ENCODE measurements around the gene TMPRSS12. TPM values are rescaled to one million over a fixed set of nuclear protein-coding genes. Genes with fewer than 3 reads are reported as not detected.
"Not testable (repeated sequence)": the region's sequence is repeated elsewhere in the genome, so short reads cannot be mapped to it uniquely, and the experiment has no call there.

The TMPRSS12 gene
- total RNA-seq, 1 experiment from 2014 or later: not detected

DNA sequence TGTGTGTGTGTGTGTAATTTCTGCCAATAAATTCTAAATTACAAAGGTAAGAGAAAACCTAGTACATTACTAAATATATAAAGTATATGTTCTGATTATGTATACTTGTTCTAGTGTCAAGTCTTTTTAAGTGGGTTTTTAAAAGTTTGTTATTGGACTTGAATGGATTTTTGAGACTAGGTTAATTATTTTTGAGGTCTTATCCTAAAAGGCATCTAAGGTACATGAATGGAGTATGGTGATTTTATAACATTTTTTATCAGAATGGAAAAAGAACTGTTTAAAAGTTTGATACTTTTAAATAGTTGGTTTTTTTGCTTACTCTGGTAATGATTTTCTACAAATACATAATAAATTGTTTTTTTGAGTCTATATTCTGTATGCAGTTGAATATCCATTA is 22.5 kb upstream of the TMPRSS12 start:
- DNase-seq: no peak
- TF ChIP-seq, protein P1, sequence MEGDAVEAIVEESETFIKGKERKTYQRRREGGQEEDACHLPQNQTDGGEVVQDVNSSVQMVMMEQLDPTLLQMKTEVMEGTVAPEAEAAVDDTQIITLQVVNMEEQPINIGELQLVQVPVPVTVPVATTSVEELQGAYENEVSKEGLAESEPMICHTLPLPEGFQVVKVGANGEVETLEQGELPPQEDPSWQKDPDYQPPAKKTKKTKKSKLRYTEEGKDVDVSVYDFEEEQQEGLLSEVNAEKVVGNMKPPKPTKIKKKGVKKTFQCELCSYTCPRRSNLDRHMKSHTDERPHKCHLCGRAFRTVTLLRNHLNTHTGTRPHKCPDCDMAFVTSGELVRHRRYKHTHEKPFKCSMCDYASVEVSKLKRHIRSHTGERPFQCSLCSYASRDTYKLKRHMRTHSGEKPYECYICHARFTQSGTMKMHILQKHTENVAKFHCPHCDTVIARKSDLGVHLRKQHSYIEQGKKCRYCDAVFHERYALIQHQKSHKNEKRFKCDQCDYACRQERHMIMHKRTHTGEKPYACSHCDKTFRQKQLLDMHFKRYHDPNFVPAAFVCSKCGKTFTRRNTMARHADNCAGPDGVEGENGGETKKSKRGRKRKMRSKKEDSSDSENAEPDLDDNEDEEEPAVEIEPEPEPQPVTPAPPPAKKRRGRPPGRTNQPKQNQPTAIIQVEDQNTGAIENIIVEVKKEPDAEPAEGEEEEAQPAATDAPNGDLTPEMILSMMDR (IDR thresholded peaks at IDR 0.05; ENCODE audit: unreplicated experiment): no peak
- intact Hi-C loops (cut with micrococcal nuclease; ENCODE audit: unreplicated experiment): no loop called here
- Mint-ChIP-seq H3K27me3 (ENCODE audit: unreplicated experiment) (no peaks in the 10 kb centered on the region), H3K9me3 (ENCODE audit: low read depth, unreplicated experiment) (no peaks in the 10 kb centered on the region), H3K36me3 (ENCODE audit: insufficient read depth, unreplicated experiment) (peaks cover 10% of the 10 kb centered on the region), H3K4me3 (ENCODE audit: low read depth, unreplicated experiment) (no peak overlapping the region), H3K27ac (ENCODE audit: unreplicated experiment) (no peak overlapping the region), H3K4me1 (ENCODE audit: low read depth, unreplicated experiment) (no peaks in the 10 kb centered on the region)
- CTCF ChIA-PET: no interaction called here
- no TSS peak for BruUV-seq (replicated peaks)

DNA sequence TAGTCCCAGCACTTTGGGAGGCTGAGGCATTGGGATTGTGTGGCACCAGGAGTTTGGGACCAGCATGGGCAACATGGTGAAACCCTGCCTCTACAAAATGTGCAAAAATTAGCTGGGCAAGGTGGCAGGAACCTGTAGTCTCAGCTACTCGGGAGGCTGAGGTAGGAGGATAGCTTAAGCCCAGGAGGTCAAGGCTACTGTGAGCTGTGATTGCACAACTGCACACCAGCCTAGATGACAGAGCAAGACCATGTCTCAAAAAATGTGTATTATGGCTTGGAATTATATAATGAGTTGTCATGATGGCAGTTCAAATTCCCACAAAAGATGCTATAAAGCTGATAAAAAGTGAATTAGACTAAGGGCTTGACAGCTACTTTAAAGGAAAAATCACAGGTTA is 20.6 kb upstream of the TMPRSS12 start:
- Mint-ChIP-seq H3K4me3 (ENCODE audit: low read depth, unreplicated experiment) (no peak overlapping the region), H3K27me3 (ENCODE audit: unreplicated experiment) (no peaks in the 10 kb centered on the region), H3K27ac (ENCODE audit: unreplicated experiment) (no peak overlapping the region), H3K9me3 (ENCODE audit: low read depth, unreplicated experiment) (no peaks in the 10 kb centered on the region), H3K4me1 (ENCODE audit: low read depth, unreplicated experiment) (no peaks in the 10 kb centered on the region), H3K36me3 (ENCODE audit: insufficient read depth, unreplicated experiment) (no peaks in the 10 kb centered on the region)
- DNase-seq: no peak
- TF ChIP-seq, protein P1 (IDR thresholded peaks at IDR 0.05; ENCODE audit: unreplicated experiment): no peak
- intact Hi-C loops (cut with micrococcal nuclease; ENCODE audit: unreplicated experiment): no loop called here
- CTCF ChIA-PET: no interaction called here
- no TSS peak for BruUV-seq (replicated peaks)

DNA sequence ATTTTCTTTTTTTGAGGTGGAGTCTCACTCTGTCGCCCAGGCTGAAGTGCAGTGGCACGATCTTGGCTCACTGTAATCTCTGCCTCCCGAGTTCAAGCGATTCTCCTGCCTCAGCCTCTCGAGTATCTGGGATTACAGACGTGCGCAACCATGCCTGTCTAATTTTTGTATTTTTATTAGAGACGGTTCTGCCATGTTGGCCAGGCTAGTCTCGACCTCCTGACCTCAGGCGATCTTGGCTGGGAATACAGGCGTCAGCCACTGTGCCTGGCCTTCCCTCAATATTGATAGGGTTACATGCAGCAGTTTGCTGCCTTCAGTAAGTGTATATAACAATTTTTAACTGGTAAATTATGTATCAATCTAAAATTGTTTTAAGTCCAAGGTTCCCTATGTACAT is 19.0 kb upstream of the TMPRSS12 start:
- DNase-seq; H3K4me3 Mint-ChIP-seq (ENCODE audit: low read depth, unreplicated experiment); H3K9me3 Mint-ChIP-seq (ENCODE audit: low read depth, unreplicated experiment); H3K27ac Mint-ChIP-seq (ENCODE audit: unreplicated experiment); H3K36me3 Mint-ChIP-seq (ENCODE audit: insufficient read depth, unreplicated experiment); H3K27me3 Mint-ChIP-seq (ENCODE audit: unreplicated experiment); BruUV-seq (replicated peaks); H3K4me1 Mint-ChIP-seq (ENCODE audit: low read depth, unreplicated experiment); CTCF ChIA-PET: not testable (repeated sequence)
- intact Hi-C loops (cut with micrococcal nuclease; ENCODE audit: unreplicated experiment): loop anchor here (2.0 kb wide), 2 partner anchors 163 to 205 kb away; no protein-coding TSS in a partner anchor

DNA sequence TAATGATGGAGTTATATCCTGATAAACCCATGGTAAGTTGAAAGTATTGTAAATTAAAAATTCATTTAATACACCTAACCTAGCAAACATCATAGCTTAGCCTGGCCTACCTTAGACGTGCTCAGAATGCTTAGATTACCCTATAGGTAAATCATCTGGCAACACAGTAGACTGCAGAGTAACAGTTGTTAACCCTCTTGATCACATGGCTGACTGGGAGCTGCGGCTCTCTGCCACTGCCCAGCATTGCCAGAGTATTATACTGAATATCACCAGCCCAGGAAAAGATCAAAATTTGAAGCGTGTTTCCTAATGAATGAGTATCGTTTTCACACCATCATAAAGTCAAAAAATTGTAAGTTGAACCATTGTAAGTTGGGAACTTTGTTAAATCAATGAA is 17.8 kb upstream of the TMPRSS12 start:
- no peaks in the 10 kb centered on the region for H3K36me3 Mint-ChIP-seq (ENCODE audit: insufficient read depth, unreplicated experiment)
- intact Hi-C loops (cut with micrococcal nuclease; ENCODE audit: unreplicated experiment): loop anchor here (2.0 kb wide), 2 partner anchors 162 to 204 kb away; no protein-coding TSS in a partner anchor
- BruUV-seq (replicated peaks): no TSS peak
- TF ChIP-seq, protein P1 (IDR thresholded peaks at IDR 0.05; ENCODE audit: unreplicated experiment): no peak
- H3K27ac Mint-ChIP-seq (ENCODE audit: unreplicated experiment): peak overlapping the region; percentile 70
- H3K4me3 Mint-ChIP-seq (ENCODE audit: low read depth, unreplicated experiment): no peak overlapping the region
- no peaks in the 10 kb centered on the region for H3K4me1 Mint-ChIP-seq (ENCODE audit: low read depth, unreplicated experiment)
- no peaks in the 10 kb centered on the region for H3K9me3 Mint-ChIP-seq (ENCODE audit: low read depth, unreplicated experiment)
- CTCF ChIA-PET: interaction anchor here (0.6 to 1.5 kb wide), 11 partner anchors 60 to 1184 kb away, joined by 3 to 22 read pairs (median 4); partner anchors contain the start of gene SLC11A2
- no peak for DNase-seq
- no peaks in the 10 kb centered on the region for H3K27me3 Mint-ChIP-seq (ENCODE audit: unreplicated experiment)

DNA sequence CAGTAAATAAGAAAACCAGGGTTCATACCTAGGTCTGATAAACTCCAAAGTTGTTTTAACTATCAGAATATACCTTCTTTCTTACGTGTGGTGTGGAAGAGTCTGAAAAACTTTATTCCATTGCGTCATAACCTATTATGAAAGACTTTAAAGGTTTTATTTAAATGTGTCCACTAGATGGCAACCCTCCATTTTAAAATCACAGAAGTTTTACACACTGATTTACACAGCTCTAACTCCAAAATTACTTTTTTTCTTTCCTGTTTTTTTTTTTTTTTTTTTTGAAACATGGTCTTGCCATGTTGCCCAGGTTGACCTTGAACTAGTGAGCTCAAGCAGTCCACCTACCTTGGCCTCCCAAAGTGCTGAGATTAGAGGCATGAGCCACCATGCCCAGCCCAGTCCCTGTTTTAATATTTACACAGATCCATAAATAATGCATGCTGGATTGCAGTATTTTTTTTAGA is 17.3 kb upstream of the TMPRSS12 start:
- Mint-ChIP-seq H3K27ac (ENCODE audit: unreplicated experiment) (peak overlapping the region; percentile 70), H3K9me3 (ENCODE audit: low read depth, unreplicated experiment) (no peaks in the 10 kb centered on the region), H3K36me3 (ENCODE audit: insufficient read depth, unreplicated experiment) (no peaks in the 10 kb centered on the region), H3K4me3 (ENCODE audit: low read depth, unreplicated experiment) (no peak overlapping the region), H3K27me3 (ENCODE audit: unreplicated experiment) (no peaks in the 10 kb centered on the region), H3K4me1 (ENCODE audit: low read depth, unreplicated experiment) (no peaks in the 10 kb centered on the region)
- TF ChIP-seq, protein P1 (IDR thresholded peaks at IDR 0.05; ENCODE audit: unreplicated experiment): peak; percentile 26
- CTCF ChIA-PET: interaction anchor here (0.6 to 1.5 kb wide), 11 partner anchors 60 to 1184 kb away, joined by 3 to 22 read pairs (median 4); partner anchors contain the start of gene SLC11A2
- intact Hi-C loops (cut with micrococcal nuclease; ENCODE audit: unreplicated experiment): loop anchor here (2.0 kb wide), 2 partner anchors 161 to 203 kb away; no protein-coding TSS in a partner anchor
- no peak for DNase-seq
- BruUV-seq (replicated peaks): no TSS peak
